ENCODE results near the gene SPACA5B.
"Not testable (repeated sequence)": the region's sequence is repeated elsewhere in the genome, so short reads cannot be mapped to it uniquely, and the experiment has no call there.

Gene SPACA5B

DNA sequence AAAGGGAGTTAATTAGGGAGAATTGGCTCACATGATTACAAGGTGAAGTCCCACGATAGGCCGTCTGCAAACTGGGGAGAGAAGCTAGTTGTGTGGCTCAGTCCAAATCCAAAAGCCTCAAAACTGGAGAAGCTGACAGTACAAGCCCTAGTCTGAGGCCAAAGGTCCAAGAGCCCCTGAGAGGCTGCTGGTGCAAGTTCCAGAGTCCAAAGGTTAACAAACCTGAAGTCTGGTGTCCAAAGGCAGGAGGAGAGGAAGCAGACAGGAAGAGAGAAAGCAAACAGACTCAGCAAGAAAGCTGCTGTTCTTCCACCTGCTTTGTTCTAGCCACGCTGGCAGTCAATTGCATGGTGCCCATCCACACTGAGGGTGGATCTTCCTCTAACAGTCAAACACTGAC, 29.0 kb upstream of the SPACA5B start:
- no peaks in the 10 kb centered on the region for H4K20me1 ChIP-seq (ENCODE audit: insufficient read depth, low read length)
- H3K27me3 ChIP-seq (ENCODE audit: low read depth, low read length): no peaks in the 10 kb centered on the region

DNA sequence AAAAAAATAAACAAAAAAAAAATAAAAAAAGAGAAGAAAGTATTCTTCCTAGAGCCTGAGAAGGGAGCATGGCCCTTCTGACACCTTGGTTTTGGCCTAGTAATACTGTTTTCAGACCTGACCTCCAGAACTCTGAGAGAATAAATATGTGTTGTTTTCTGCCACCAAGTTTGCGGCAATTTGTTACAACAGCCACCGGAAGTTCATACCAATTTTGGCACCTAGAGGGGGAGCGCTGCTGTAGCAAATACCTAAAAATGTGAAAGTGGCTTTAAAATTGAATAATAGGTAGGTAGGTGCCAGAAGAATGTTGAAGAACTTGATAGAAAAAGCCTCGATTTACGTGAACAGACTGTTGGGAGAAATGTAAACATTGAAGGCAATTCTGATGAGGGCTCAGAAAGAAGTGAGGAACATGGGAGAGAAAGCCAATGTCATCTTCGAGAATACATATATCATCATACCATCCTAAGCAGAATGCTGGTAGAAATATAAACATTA, 27.5 kb upstream of the SPACA5B start:
- H3K27me3 ChIP-seq (ENCODE audit: low read depth, low read length): no peaks in the 10 kb centered on the region
- H3K79me2 ChIP-seq (ENCODE audit: low read length): no peaks in the 10 kb centered on the region
- no peaks in the 10 kb centered on the region for H4K20me1 ChIP-seq (ENCODE audit: insufficient read depth, low read length)
- H2AFZ ChIP-seq (ENCODE audit: low read depth, low read length): no peak overlapping the region
- no peak for TF ChIP-seq EZH2phosphoT487 (IDR thresholded peaks at IDR 0.05; ENCODE audit: low read depth)
- TF ChIP-seq, protein P1, sequence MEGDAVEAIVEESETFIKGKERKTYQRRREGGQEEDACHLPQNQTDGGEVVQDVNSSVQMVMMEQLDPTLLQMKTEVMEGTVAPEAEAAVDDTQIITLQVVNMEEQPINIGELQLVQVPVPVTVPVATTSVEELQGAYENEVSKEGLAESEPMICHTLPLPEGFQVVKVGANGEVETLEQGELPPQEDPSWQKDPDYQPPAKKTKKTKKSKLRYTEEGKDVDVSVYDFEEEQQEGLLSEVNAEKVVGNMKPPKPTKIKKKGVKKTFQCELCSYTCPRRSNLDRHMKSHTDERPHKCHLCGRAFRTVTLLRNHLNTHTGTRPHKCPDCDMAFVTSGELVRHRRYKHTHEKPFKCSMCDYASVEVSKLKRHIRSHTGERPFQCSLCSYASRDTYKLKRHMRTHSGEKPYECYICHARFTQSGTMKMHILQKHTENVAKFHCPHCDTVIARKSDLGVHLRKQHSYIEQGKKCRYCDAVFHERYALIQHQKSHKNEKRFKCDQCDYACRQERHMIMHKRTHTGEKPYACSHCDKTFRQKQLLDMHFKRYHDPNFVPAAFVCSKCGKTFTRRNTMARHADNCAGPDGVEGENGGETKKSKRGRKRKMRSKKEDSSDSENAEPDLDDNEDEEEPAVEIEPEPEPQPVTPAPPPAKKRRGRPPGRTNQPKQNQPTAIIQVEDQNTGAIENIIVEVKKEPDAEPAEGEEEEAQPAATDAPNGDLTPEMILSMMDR (IDR thresholded peaks at IDR 0.05; ENCODE audit: low read depth, low read length): no peak
- no peaks in the 10 kb centered on the region for H3K9me3 ChIP-seq (ENCODE audit: insufficient read depth, low read length)
- H3K27ac ChIP-seq (ENCODE audit: low read length): no peak overlapping the region
- no peaks in the 10 kb centered on the region for H3K36me3 ChIP-seq (replicated peaks; ENCODE audit: low read depth, low read length)
- no peak overlapping the region for H3K4me2 ChIP-seq (ENCODE audit: low read length)
- no peaks in the 10 kb centered on the region for H3K4me1 ChIP-seq (ENCODE audit: low read length)
- no peak overlapping the region for H3K4me3 ChIP-seq (ENCODE audit: low read length)
- H3K9ac ChIP-seq (ENCODE audit: low read length): no peak overlapping the region

More for the DNA sequence above, 29.0 kb upstream of the SPACA5B start:
- no peak overlapping the region for H3K4me2 ChIP-seq (ENCODE audit: low read length)
- H3K27ac ChIP-seq (ENCODE audit: low read length): no peak overlapping the region
- H3K9me3 ChIP-seq (ENCODE audit: insufficient read depth, low read length): no peaks in the 10 kb centered on the region
- TF ChIP-seq EZH2phosphoT487 (IDR thresholded peaks at IDR 0.05; ENCODE audit: low read depth): no peak
- TF ChIP-seq, protein P1 (IDR thresholded peaks at IDR 0.05; ENCODE audit: low read depth, low read length): no peak
- H3K4me3 ChIP-seq (ENCODE audit: low read length): no peak overlapping the region
- H3K79me2 ChIP-seq (ENCODE audit: low read length): no peaks in the 10 kb centered on the region
- no peaks in the 10 kb centered on the region for H3K4me1 ChIP-seq (ENCODE audit: low read length)
- H3K9ac ChIP-seq (ENCODE audit: low read length): no peak overlapping the region
- no peaks in the 10 kb centered on the region for H3K36me3 ChIP-seq (replicated peaks; ENCODE audit: low read depth, low read length)
- H2AFZ ChIP-seq (ENCODE audit: low read depth, low read length): no peak overlapping the region

DNA sequence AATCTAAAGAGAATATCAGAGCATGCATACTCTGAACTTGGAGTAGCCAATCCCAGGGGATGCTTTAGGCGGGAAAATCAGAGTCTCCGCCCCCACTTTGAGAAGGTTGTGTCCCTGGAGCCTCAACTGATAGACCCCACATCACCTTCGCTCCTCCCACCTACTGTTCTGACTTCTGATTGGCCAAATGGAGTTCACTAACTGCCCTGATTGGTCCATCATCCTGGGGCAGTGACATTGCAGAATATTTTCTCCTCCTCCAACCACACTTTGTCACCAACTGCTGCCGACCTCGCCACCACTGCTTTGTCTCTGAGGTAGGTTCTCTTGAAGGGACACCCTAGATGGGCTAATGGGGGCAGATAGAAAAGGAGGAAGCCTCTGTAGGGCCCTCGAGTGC, 22.7 kb upstream of the SPACA5B start:
- no peak overlapping the region for H3K9ac ChIP-seq (ENCODE audit: low read length)
- no peak overlapping the region for H3K4me2 ChIP-seq (ENCODE audit: low read length)
- TF ChIP-seq, protein P1 (IDR thresholded peaks at IDR 0.05; ENCODE audit: low read depth, low read length): no peak
- no peak for TF ChIP-seq EZH2phosphoT487 (IDR thresholded peaks at IDR 0.05; ENCODE audit: low read depth)
- H3K27me3 ChIP-seq (ENCODE audit: low read depth, low read length): no peaks in the 10 kb centered on the region
- H3K79me2 ChIP-seq (ENCODE audit: low read length): no peaks in the 10 kb centered on the region
- H4K20me1 ChIP-seq (ENCODE audit: insufficient read depth, low read length): no peaks in the 10 kb centered on the region
- no peaks in the 10 kb centered on the region for H3K9me3 ChIP-seq (ENCODE audit: insufficient read depth, low read length)
- no peaks in the 10 kb centered on the region for H3K4me1 ChIP-seq (ENCODE audit: low read length)
- no peak overlapping the region for H3K4me3 ChIP-seq (ENCODE audit: low read length)
- no peak overlapping the region for H3K27ac ChIP-seq (ENCODE audit: low read length)
- no peak overlapping the region for H2AFZ ChIP-seq (ENCODE audit: low read depth, low read length)
- no peaks in the 10 kb centered on the region for H3K36me3 ChIP-seq (replicated peaks; ENCODE audit: low read depth, low read length)

DNA sequence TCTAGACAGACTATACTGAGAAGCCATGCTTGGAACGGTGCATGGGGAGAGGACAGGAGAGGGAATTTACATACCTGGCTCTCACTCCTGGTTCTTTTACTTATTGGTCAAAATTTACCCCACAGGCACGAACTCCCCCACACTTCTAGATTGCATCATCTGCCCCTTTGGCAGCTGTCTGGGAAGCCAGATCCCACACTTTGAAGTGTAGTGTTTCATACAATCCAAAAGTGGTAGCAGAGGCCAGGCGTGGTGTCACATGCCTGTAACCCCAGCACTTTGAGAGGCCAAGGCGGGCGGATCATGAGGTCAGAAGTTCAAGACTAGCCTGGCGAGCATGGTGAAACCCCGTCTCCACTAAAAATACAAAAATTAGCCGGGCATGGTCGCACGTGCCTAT, 5.1 kb upstream of the SPACA5B start:
- not testable (repeated sequence) for H3K4me3 ChIP-seq (ENCODE audit: low read length); H3K9me3 ChIP-seq (ENCODE audit: insufficient read depth, low read length); H3K27me3 ChIP-seq (ENCODE audit: low read depth, low read length); H4K20me1 ChIP-seq (ENCODE audit: insufficient read depth, low read length); H3K36me3 ChIP-seq (replicated peaks; ENCODE audit: low read depth, low read length); H3K9ac ChIP-seq (ENCODE audit: low read length); H2AFZ ChIP-seq (ENCODE audit: low read depth, low read length); H3K27ac ChIP-seq (ENCODE audit: low read length); H3K79me2 ChIP-seq (ENCODE audit: low read length); H3K4me2 ChIP-seq (ENCODE audit: low read length); H3K4me1 ChIP-seq (ENCODE audit: low read length)

DNA sequence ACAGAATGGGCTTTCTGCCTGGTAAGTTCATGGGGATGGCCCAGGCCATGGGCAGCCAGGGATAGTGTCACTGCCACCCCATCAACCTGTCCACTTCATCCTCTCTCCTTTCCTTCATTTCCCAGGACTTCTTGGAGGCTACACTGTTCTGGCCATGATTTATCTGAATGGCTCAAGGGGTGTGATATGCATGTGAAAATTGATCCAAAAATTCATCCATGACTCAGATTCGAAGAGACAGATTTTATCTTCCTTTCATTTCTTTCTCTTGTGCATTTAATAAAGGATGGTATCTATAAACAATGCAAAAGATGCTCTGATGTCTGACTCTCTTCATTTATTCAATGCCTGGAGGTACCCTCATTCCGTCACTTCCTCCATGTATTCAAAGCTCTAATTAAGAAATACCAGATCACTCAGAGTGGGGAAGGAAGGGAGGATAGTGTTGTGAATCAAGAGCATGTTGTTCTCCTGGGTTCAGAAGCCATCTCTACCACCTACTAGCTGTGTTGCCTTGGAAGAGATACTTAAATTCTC, 1.9 kb downstream of the SPACA5B start:
- H3K27ac ChIP-seq (ENCODE audit: low read length); H3K4me3 ChIP-seq (ENCODE audit: low read length); H3K36me3 ChIP-seq (replicated peaks; ENCODE audit: low read depth, low read length); H3K9me3 ChIP-seq (ENCODE audit: insufficient read depth, low read length); H3K4me1 ChIP-seq (ENCODE audit: low read length); H3K79me2 ChIP-seq (ENCODE audit: low read length); H4K20me1 ChIP-seq (ENCODE audit: insufficient read depth, low read length); H3K27me3 ChIP-seq (ENCODE audit: low read depth, low read length); H3K4me2 ChIP-seq (ENCODE audit: low read length); H3K9ac ChIP-seq (ENCODE audit: low read length); H2AFZ ChIP-seq (ENCODE audit: low read depth, low read length): not testable (repeated sequence)

DNA sequence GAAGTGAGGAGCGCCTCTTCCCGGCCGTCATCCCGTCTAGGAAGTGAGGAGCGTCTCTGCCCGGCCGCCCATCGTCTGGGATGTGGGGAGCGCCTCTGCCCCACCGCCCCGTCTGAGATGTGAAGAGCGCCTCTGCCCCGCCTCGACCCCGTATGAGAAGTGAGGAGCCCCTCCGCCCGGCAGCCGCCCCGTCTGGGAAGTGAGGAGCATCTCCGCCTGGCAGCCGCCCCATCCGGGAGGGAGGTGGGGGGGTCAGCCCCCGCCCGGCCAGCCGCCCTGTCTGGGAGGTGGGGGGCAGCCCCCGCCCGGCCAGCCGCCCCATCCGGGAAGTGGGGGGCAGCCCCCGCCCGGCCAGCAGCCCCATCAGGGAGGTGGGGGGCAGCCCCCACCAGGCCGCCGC, 8.7 kb downstream of the SPACA5B start:
- H3K9me3 ChIP-seq (ENCODE audit: insufficient read depth, low read length); H3K9ac ChIP-seq (ENCODE audit: low read length); H3K4me2 ChIP-seq (ENCODE audit: low read length); H4K20me1 ChIP-seq (ENCODE audit: insufficient read depth, low read length); H3K27me3 ChIP-seq (ENCODE audit: low read depth, low read length); H3K36me3 ChIP-seq (replicated peaks; ENCODE audit: low read depth, low read length); H3K79me2 ChIP-seq (ENCODE audit: low read length); H2AFZ ChIP-seq (ENCODE audit: low read depth, low read length); H3K4me3 ChIP-seq (ENCODE audit: low read length); H3K4me1 ChIP-seq (ENCODE audit: low read length); H3K27ac ChIP-seq (ENCODE audit: low read length): not testable (repeated sequence)

DNA sequence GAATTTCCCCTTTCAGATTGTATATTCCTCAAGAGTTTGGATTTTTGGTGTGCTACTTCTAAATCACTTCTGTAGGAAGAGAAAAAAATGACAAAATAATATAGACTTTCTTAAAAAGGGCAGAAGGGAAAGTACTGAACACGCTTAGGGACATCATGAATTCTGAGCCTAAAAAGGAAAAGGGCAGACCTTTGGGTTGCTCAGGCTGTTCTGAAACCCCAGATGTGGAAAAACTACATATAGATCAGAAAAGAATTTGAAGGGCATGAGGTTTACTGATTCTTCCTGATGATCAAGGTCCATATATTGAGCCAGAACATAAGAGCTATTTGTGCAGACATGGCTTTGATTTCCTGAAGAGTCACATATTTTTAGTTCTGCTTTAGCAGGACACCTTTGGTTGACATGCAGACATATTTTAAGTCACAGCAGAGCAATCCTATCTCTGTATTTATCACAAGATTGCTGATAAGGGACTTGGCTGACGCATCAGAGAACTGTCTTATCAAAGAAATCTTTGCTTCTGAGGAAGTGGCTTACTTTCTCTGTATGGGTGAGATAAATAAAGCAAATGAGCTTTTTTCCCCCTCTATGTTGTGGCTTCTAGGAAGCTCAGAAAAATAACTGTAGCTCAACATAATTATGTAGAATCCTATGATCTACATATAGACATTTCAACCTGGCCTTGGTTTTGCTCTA, 11.5 kb downstream of the SPACA5B start:
- H3K27ac ChIP-seq (ENCODE audit: low read length): not testable (repeated sequence)

More for the DNA sequence above, 11.5 kb downstream of the SPACA5B start:
- H3K79me2 ChIP-seq (ENCODE audit: low read length); H4K20me1 ChIP-seq (ENCODE audit: insufficient read depth, low read length); H3K4me1 ChIP-seq (ENCODE audit: low read length); H2AFZ ChIP-seq (ENCODE audit: low read depth, low read length); H3K9ac ChIP-seq (ENCODE audit: low read length); H3K27me3 ChIP-seq (ENCODE audit: low read depth, low read length); H3K36me3 ChIP-seq (replicated peaks; ENCODE audit: low read depth, low read length); H3K4me3 ChIP-seq (ENCODE audit: low read length); H3K9me3 ChIP-seq (ENCODE audit: insufficient read depth, low read length); H3K4me2 ChIP-seq (ENCODE audit: low read length): not testable (repeated sequence)

Measured in OCI-LY3 (cell line).